Keratinocyte (primary cell): Measurements from ENCODE around the gene ADIG.

Experiments used
- CTCF ChIP-seq, 3 experiments: IDR thresholded peaks in 1 of 3; conservative IDR thresholded peaks in 1 of 3; optimal IDR thresholded peaks in 1 of 3; 2 replicates in 2 of 3; 3 replicates in 1 of 3; pipeline versions ENCODE3 to v1.5.1; 2011; ENCODE audit warnings: low read length in 3 of 3, mild to moderate bottlenecking in 3 of 3, moderate library complexity in 2 of 3, control low read depth in 1 of 3, inconsistent platforms in 1 of 3; ENCODE audit not compliant: insufficient read depth in 2 of 3; ENCODE audit errors: extremely low read depth in 1 of 3
- EZH2 ChIP-seq: IDR thresholded peaks from one replicate; pipeline ENCODE4 v1.6.1; 2012; ENCODE audit warnings: inconsistent platforms, mild to moderate bottlenecking, low read length, moderate library complexity

- TF ChIP-seq CTCF (optimal IDR thresholded peaks at IDR 0.05 in 1 of 3, IDR thresholded peaks at IDR 0.05 in 1 of 3, conservative IDR thresholded peaks at IDR 0.05 in 1 of 3; ENCODE audit: extremely low read depth in 1 of 3, insufficient read depth in 2 of 3, low read length in 3 of 3) (no peak), EZH2 (no peak)
Measured at GRCh38 chr20:38563802-38564431, 17.1 kb upstream of the ADIG start.
